Smooth muscle cell (in vitro differentiated cells): ENCODE results near the gene MMP28. TPM values are rescaled to one million over a fixed set of nuclear protein-coding genes. Genes with fewer than 3 reads are reported as not detected.

Experiments
- DNase-seq: peaks from one replicate; lab custom pipeline; 2025; ENCODE audit not compliant: unreplicated experiment; lab: John Stamatoyannopoulos, UW
- H2AFZ ChIP-seq: fragments of 200-600 bp; sonication (generic); 2 replicates; pipeline ENCODE4 v1.6.0; 2016; ENCODE audit warnings: antibody characterized with exemption, low read depth, mild to moderate bottlenecking
- H3F3A ChIP-seq: fragments of 200-600 bp; sonication (generic); 2 replicates; pipeline ENCODE4 v1.6.0; 2017; ENCODE audit warnings: antibody characterized with exemption, low read depth
- H3K27ac ChIP-seq: fragments of 200-600 bp; sonication (generic); 2 replicates; pipeline ENCODE4 v1.5.1; 2016; ENCODE audit warnings: low read depth, mild to moderate bottlenecking
- H3K27me3 ChIP-seq: fragments of 200-600 bp; sonication (generic); 2 replicates; pipeline ENCODE4 v1.6.1; 2016; ENCODE audit warnings: low read depth, mild to moderate bottlenecking
- H3K36me3 ChIP-seq: fragments of 200-600 bp; sonication (generic); 2 replicates; pipeline ENCODE4 v1.5.1; 2016; ENCODE audit warnings: low read depth
- H3K4me1 ChIP-seq: fragments of 200-600 bp; sonication (generic); 2 replicates; pipeline ENCODE4 v1.5.1; 2016; ENCODE audit warnings: low read depth
- H3K4me2 ChIP-seq: fragments of 200-600 bp; sonication (generic); 2 replicates; pipeline ENCODE4 v1.6.0; 2016; ENCODE audit warnings: mild to moderate bottlenecking
- H3K4me3 ChIP-seq: fragments of 200-600 bp; sonication (generic); 2 replicates; pipeline ENCODE4 v1.5.1; 2016; ENCODE audit warnings: mild to moderate bottlenecking
- H3K79me2 ChIP-seq: fragments of 200-600 bp; sonication (generic); 2 replicates; pipeline ENCODE4 v1.6.0; 2016; ENCODE audit warnings: low read depth, mild to moderate bottlenecking
- H3K9ac ChIP-seq: fragments of 200-600 bp; sonication (generic); 2 replicates; pipeline ENCODE4 v1.6.0; 2016; ENCODE audit warnings: low read depth
- H3K9me3 ChIP-seq: fragments of 200-600 bp; sonication (generic); replicated peaks from 2 replicates; pipeline ENCODE4 v1.5.1; 2016; ENCODE audit warnings: low read depth
- H4K20me1 ChIP-seq: fragments of 200-600 bp; sonication (generic); 2 replicates; pipeline ENCODE4 v1.6.0; 2016; ENCODE audit warnings: low read depth
- CTCF ChIP-seq: fragments of 200-600 bp; sonication (generic); IDR thresholded peaks from 2 replicates; pipeline ENCODE4 v1.5.1; 2017; ENCODE audit warnings: borderline replicate concordance, mild to moderate bottlenecking, antibody characterized with exemption; ENCODE audit not compliant: insufficient read depth, poor library complexity, severe bottlenecking
- WGBS: methylation state at CpG from one replicate; pipeline ENCODE4 v1.1.7; 2016; ENCODE audit warnings: low lambda C conversion rate; 5-methylcytosine and 5-hydroxymethylcytosine counted together
- polyA plus RNA-seq: library from polyadenylated mRNA; unstranded; fragments of >200 nt; fragmentation: Nextera tagmentation; extraction: Ambion mirVana; gene quantifications from 2 replicates; pipeline ENCODE4 v1.2.1, GENCODE V29; 2016
- total RNA-seq: library from RNA; depleted of rRNA; stranded (reverse); fragments of >200 nt; gene quantifications from 2 replicates; pipeline ENCODE4 v1.2.3, GENCODE V29; 2014

Gene MMP28
- total and polyA plus RNA-seq, 2 experiments from 2014 or later = 50.0 to 51.4 TPM

- H3K79me2 ChIP-seq = peaks cover 13% of the 10 kb centered on the region
- no peak for DNase-seq
- no peaks in the 10 kb centered on the region for H3K27me3 ChIP-seq
- no peak for TF ChIP-seq CTCF
- H3F3A ChIP-seq = peaks cover 35% of the 10 kb centered on the region
- H3K9me3 ChIP-seq = no peaks in the 10 kb centered on the region
- no peaks in the 10 kb centered on the region for H3K36me3 ChIP-seq
- whole genome bisulfite sequencing = 0% methylated on average over 3 of the region's 3 CpGs
- H3K4me3 ChIP-seq = no peak overlapping the region
- H3K27ac ChIP-seq = peak overlapping the region; percentile 96
- no peaks in the 10 kb centered on the region for H4K20me1 ChIP-seq
- H2AFZ ChIP-seq = no peak overlapping the region
- H3K4me1 ChIP-seq = peaks cover 14% of the 10 kb centered on the region
- peak overlapping the region; percentile 61 for H3K4me2 ChIP-seq
- no peak overlapping the region for H3K9ac ChIP-seq
Measured at GRCh38 chr17:35786941-35787432, 8.5 kb downstream of the MMP28 start.

GRCh38 chr17:35784895-35785294 lies 10.5 kb downstream of the MMP28 start:
- Histone ChIP-seq H3K27me3 (no peaks in the 10 kb centered on the region), H3K4me2 (no peak overlapping the region), H3K27ac (no peak overlapping the region), H3K9ac (no peak overlapping the region), H4K20me1 (no peaks in the 10 kb centered on the region), H3K36me3 (no peaks in the 10 kb centered on the region), H3K79me2 (no peaks in the 10 kb centered on the region), H3F3A (peaks cover 29% of the 10 kb centered on the region), H3K4me1 (peaks cover 14% of the 10 kb centered on the region), H3K9me3 (no peaks in the 10 kb centered on the region), H3K4me3 (no peak overlapping the region), H2AFZ (no peak overlapping the region)
- TF ChIP-seq CTCF = no peak
- WGBS = 85% methylated on average over 2 of the region's 2 CpGs
- DNase-seq = no peak

GRCh38 chr17:35780950-35781349 lies 14.5 kb downstream of the MMP28 start:
- H3K4me1 ChIP-seq = peaks cover 6% of the 10 kb centered on the region
- no peaks in the 10 kb centered on the region for H3K27me3 ChIP-seq
- H3F3A ChIP-seq = peaks cover 21% of the 10 kb centered on the region
- H2AFZ ChIP-seq = no peak overlapping the region
- no peaks in the 10 kb centered on the region for H3K9me3 ChIP-seq
- no peaks in the 10 kb centered on the region for H3K36me3 ChIP-seq
- TF ChIP-seq CTCF = no peak
- WGBS = 63% methylated on average over 3 of the region's 3 CpGs
- H3K4me3 ChIP-seq = no peak overlapping the region
- no peak overlapping the region for H3K4me2 ChIP-seq
- H3K9ac ChIP-seq = no peak overlapping the region
- no peaks in the 10 kb centered on the region for H3K79me2 ChIP-seq
- no peaks in the 10 kb centered on the region for H4K20me1 ChIP-seq
- H3K27ac ChIP-seq = no peak overlapping the region
- DNase-seq = no peak

- Histone ChIP-seq H3K27me3 (no peaks in the 10 kb centered on the region), H3K4me1 (peaks cover 20% of the 10 kb centered on the region), H4K20me1 (no peaks in the 10 kb centered on the region), H3K27ac (peak overlapping the region; percentile 74), H3K9me3 (no peaks in the 10 kb centered on the region), H3F3A (peaks cover 27% of the 10 kb centered on the region), H3K36me3 (no peaks in the 10 kb centered on the region), H3K9ac (peak overlapping the region; percentile 62), H3K79me2 (no peaks in the 10 kb centered on the region), H3K4me3 (no peak overlapping the region), H2AFZ (no peak overlapping the region), H3K4me2 (peak overlapping the region; percentile 78)
- 62% methylated on average over 16 of the region's 16 CpGs for WGBS
- DNase-seq = no peak
- no peak for TF ChIP-seq CTCF
Measured at GRCh38 chr17:35778641-35779196, 16.7 kb downstream of the MMP28 start.
